MM.1S (cell line): ENCODE measurements around the gene CHST11.

Experiments
- DNase-seq: peaks from one replicate; pipeline ENCODE4 v3.0.0-alpha.2; 2015
- H2AFZ ChIP-seq: fragments of 300-600 bp; sonication (generic); 2 replicates; pipeline ENCODE4 v1.6.0; 2016; ENCODE audit warnings: antibody characterized with exemption, low read length
- H3F3A ChIP-seq: fragments of 300-600 bp; sonication (generic); 2 replicates; pipeline ENCODE4 v1.6.1; 2016; ENCODE audit warnings: mild to moderate bottlenecking, antibody characterized with exemption, low read length, moderate library complexity, mixed read lengths; ENCODE audit not compliant: insufficient read depth
- H3K27ac ChIP-seq: fragments of 300-600 bp; sonication (generic); 2 replicates; pipeline ENCODE4 v1.5.1; 2016; ENCODE audit warnings: mild to moderate bottlenecking, low read length
- H3K27me3 ChIP-seq: fragments of 300-600 bp; sonication (generic); replicated peaks from 2 replicates; pipeline ENCODE4 v1.6.0; 2016; ENCODE audit warnings: low read length; ENCODE audit not compliant: insufficient read depth
- H3K36me3 ChIP-seq: fragments of 300-600 bp; sonication (generic); replicated peaks from 2 replicates; pipeline ENCODE4 v1.6.1; 2016; ENCODE audit warnings: mild to moderate bottlenecking, low read length, mixed read lengths; ENCODE audit not compliant: insufficient read depth
- H3K4me1 ChIP-seq: fragments of 300-600 bp; sonication (generic); 2 replicates; pipeline ENCODE4 v1.6.1; 2016; ENCODE audit warnings: low read length, mixed read lengths
- H3K4me2 ChIP-seq: fragments of 300-600 bp; sonication (generic); 2 replicates; pipeline ENCODE4 v1.6.0; 2016; ENCODE audit warnings: low read depth, low read length
- H3K4me3 ChIP-seq: fragments of 300-600 bp; sonication (generic); 2 replicates; pipeline ENCODE4 v1.5.1; 2016; ENCODE audit warnings: low read length, mixed read lengths
- H3K79me2 ChIP-seq: fragments of 300-600 bp; sonication (generic); 2 replicates; pipeline ENCODE4 v1.6.1; 2016; ENCODE audit warnings: mixed run types, low read length, mixed read lengths
- H3K9ac ChIP-seq: fragments of 300-600 bp; sonication (generic); 2 replicates; pipeline ENCODE4 v1.6.1; 2016; ENCODE audit warnings: low read length, mixed read lengths
- H3K9me2 ChIP-seq: fragments of 300-600 bp; sonication (generic); replicated peaks from 2 replicates; pipeline ENCODE4 v1.6.1; 2016; ENCODE audit warnings: mild to moderate bottlenecking, low read length, mixed read lengths; ENCODE audit not compliant: insufficient read depth
- H3K9me3 ChIP-seq: fragments of 300-600 bp; sonication (generic); replicated peaks from 2 replicates; pipeline ENCODE4 v1.6.1; 2016; ENCODE audit warnings: mild to moderate bottlenecking, low read length, mixed read lengths; ENCODE audit not compliant: insufficient read depth
- H4K20me1 ChIP-seq: fragments of 300-600 bp; sonication (generic); 2 replicates; pipeline ENCODE4 v1.6.1; 2016; ENCODE audit warnings: mild to moderate bottlenecking, low read length, moderate library complexity, mixed read lengths; ENCODE audit not compliant: insufficient read depth
- EZH2 ChIP-seq: fragments of 300-600 bp; sonication (generic); optimal IDR thresholded peaks from 2 replicates; pipeline ENCODE3; 2017; ENCODE audit warnings: low read depth, mild to moderate bottlenecking, antibody characterized with exemption, low read length, mixed read lengths
- EZH2phosphoT487 ChIP-seq: fragments of 300-600 bp; sonication (generic); IDR thresholded peaks from 2 replicates; pipeline ENCODE4 v1.6.1; 2018; ENCODE audit warnings: antibody characterized with exemption, low read length
- TF ChIP-seq, protein P1 (sequence below): fragments of 300-600 bp; sonication (generic); IDR thresholded peaks from 2 replicates; pipeline ENCODE4 v1.5.1; 2016; ENCODE audit warnings: antibody characterized with exemption, low read length, mixed read lengths

Gene CHST11

DNA sequence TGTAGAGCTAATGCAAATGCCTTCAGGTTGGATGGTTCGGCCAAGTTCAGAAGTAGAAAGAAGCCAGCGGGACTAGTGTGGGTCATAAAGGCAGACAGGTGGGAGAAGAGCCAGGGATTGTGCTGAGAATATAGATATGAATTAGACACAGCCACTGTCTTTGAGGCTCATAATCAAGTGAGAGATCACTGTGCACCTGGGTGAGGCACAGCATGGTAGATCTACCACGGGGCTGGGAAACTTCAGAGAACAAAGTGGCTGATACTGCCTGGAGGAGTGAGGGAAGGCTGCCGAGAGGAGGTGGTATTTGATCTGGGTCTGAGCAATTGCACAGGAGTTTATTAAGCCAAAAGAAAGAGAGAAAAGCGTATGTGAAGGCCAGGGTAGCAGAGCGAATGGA lies 40.6 kb upstream of the CHST11 start:
- Histone ChIP-seq H2AFZ (no peak overlapping the region), H3K4me2 (no peak overlapping the region), H3K27me3 (no peaks in the 10 kb centered on the region), H3F3A (no peaks in the 10 kb centered on the region), H3K4me1 (no peaks in the 10 kb centered on the region), H3K36me3 (no peaks in the 10 kb centered on the region), H3K4me3 (no peak overlapping the region), H3K9me3 (no peaks in the 10 kb centered on the region), H3K9ac (no peak overlapping the region), H3K27ac (no peak overlapping the region), H3K9me2 (no peaks in the 10 kb centered on the region), H4K20me1 (no peaks in the 10 kb centered on the region), H3K79me2 (no peaks in the 10 kb centered on the region)
- no peak for DNase-seq
- TF ChIP-seq, protein P1, sequence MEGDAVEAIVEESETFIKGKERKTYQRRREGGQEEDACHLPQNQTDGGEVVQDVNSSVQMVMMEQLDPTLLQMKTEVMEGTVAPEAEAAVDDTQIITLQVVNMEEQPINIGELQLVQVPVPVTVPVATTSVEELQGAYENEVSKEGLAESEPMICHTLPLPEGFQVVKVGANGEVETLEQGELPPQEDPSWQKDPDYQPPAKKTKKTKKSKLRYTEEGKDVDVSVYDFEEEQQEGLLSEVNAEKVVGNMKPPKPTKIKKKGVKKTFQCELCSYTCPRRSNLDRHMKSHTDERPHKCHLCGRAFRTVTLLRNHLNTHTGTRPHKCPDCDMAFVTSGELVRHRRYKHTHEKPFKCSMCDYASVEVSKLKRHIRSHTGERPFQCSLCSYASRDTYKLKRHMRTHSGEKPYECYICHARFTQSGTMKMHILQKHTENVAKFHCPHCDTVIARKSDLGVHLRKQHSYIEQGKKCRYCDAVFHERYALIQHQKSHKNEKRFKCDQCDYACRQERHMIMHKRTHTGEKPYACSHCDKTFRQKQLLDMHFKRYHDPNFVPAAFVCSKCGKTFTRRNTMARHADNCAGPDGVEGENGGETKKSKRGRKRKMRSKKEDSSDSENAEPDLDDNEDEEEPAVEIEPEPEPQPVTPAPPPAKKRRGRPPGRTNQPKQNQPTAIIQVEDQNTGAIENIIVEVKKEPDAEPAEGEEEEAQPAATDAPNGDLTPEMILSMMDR, result no peak
- no peak for TF ChIP-seq EZH2phosphoT487
- TF ChIP-seq EZH2, result no peak

DNA sequence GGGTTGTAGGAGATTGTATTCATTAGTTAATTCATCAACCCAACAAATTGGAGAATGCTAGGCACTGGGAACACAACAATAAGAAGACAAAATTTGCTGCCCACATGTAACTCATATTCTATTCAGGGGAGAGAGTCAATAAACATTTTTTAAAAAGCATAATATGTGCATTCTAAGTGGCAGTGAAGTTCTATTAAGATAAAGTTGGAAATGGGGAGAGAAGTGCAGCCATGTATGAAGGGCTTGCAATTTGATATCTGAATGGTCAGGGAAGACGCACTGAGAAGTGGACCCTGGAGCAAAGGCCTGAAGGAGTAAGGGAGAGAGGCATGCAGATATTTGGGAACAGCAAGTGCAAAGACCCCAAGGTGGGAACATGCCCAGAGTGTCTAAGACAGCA lies 40.2 kb upstream of the CHST11 start:
- no peaks in the 10 kb centered on the region for H4K20me1 ChIP-seq
- no peaks in the 10 kb centered on the region for H3K27me3 ChIP-seq
- H2AFZ ChIP-seq, result no peak overlapping the region
- H3K4me1 ChIP-seq, result no peaks in the 10 kb centered on the region
- H3K27ac ChIP-seq, result no peak overlapping the region
- TF ChIP-seq EZH2, result no peak
- H3K79me2 ChIP-seq, result no peaks in the 10 kb centered on the region
- H3K9ac ChIP-seq, result no peak overlapping the region
- H3F3A ChIP-seq, result no peaks in the 10 kb centered on the region
- no peaks in the 10 kb centered on the region for H3K36me3 ChIP-seq
- H3K9me3 ChIP-seq, result no peaks in the 10 kb centered on the region
- H3K4me3 ChIP-seq, result no peak overlapping the region
- H3K9me2 ChIP-seq, result no peaks in the 10 kb centered on the region
- no peak overlapping the region for H3K4me2 ChIP-seq
- DNase-seq, result no peak

DNA sequence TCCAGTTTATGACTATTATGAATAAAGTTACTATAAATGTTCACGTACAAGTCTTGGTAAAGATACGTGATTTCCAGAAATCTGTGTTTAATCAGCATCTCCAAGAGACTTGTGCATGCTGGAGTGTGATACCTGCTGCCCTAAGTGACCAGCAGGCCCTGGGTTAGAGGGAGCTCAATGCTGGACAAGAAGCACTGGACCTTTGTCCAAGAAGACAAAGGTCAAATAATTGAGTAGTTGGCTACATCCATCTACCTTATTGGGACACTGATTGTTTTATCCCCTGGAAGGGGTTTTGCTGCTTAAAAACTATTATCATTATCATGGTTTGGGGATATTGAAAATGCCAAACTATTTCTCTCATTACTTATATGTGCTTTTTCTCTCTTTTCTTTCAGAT lies 37.0 kb upstream of the CHST11 start:
- no peak overlapping the region for H3K27ac ChIP-seq
- DNase-seq, result no peak
- no peaks in the 10 kb centered on the region for H3F3A ChIP-seq
- no peaks in the 10 kb centered on the region for H3K79me2 ChIP-seq
- no peak overlapping the region for H3K4me2 ChIP-seq
- no peak overlapping the region for H3K4me3 ChIP-seq
- TF ChIP-seq EZH2phosphoT487 (no peak), EZH2 (no peak)
- TF ChIP-seq, protein P1, result no peak
- no peak overlapping the region for H3K9ac ChIP-seq
- no peak overlapping the region for H2AFZ ChIP-seq
- H3K36me3 ChIP-seq, result no peaks in the 10 kb centered on the region
- H3K27me3 ChIP-seq, result no peaks in the 10 kb centered on the region
- H4K20me1 ChIP-seq, result no peaks in the 10 kb centered on the region
- no peaks in the 10 kb centered on the region for H3K9me2 ChIP-seq
- H3K9me3 ChIP-seq, result no peaks in the 10 kb centered on the region
- no peaks in the 10 kb centered on the region for H3K4me1 ChIP-seq

DNA sequence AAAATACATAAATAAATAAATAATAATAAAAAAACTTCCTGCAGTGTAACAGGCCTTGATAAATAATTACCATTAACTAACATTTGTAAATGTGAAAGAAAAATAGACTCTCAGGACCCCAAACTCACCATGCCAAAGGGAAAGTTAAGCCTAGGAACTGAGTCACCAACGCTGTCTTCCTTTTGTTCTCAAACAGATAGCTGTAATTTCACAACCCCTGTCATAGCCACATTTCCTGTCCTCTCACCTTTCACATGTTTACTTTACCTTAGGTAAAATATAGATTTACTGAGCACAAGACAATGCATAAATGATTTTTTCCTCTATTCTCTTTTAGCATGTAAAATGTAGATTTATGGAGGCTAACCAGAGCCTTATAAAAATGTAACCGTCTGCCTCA lies 35.9 kb upstream of the CHST11 start:
- Histone ChIP-seq H3K9me2 (no peaks in the 10 kb centered on the region), H3K79me2 (no peaks in the 10 kb centered on the region), H3K27ac (no peak overlapping the region), H3K4me3 (no peak overlapping the region), H2AFZ (no peak overlapping the region), H3K9me3 (no peaks in the 10 kb centered on the region), H3F3A (no peaks in the 10 kb centered on the region), H3K4me1 (no peaks in the 10 kb centered on the region), H3K36me3 (no peaks in the 10 kb centered on the region), H3K27me3 (no peaks in the 10 kb centered on the region), H3K9ac (no peak overlapping the region), H4K20me1 (no peaks in the 10 kb centered on the region), H3K4me2 (no peak overlapping the region)
- no peak for TF ChIP-seq EZH2
- TF ChIP-seq, protein P1, result no peak
- no peak for TF ChIP-seq EZH2phosphoT487
- DNase-seq, result no peak
